ENCODE data around the gene ASPHD2. TPM values are rescaled to one million over a fixed set of nuclear protein-coding genes. Genes with fewer than 3 reads are reported as not detected.

The ASPHD2 gene
- total RNA-seq: 0.82 and 1.1 TPM in 2 replicates

GRCh38 chr22:26428515-26429457 lies at the start of gene ASPHD2:
Gene ASPHD2, plus strand, starts transcription at chr22:26429260. Its CDS starts 4,356 bp downstream, at chr22:26433616.

GRCh38 chr22:26483439-26484359 lies 54.6 kb downstream of the ASPHD2 start, which contains the start of the genes HPS4 and SRRD:
Gene HPS4, minus strand, starts transcription at chr22:26483783. Its CDS starts 2,021 bp downstream, at chr22:26481762.
Gene SRRD, plus strand, starts transcription at chr22:26483877. Its CDS starts 14 bp downstream, at chr22:26483891.

Other genes starting within 250 kb of the ASPHD2 start
- gene HPS4, start 54.5 kb downstream of the ASPHD2 start, total RNA-seq: 8.9 and 18.8 TPM in 2 replicates
- gene SRRD, start 54.6 kb downstream of the ASPHD2 start, total RNA-seq: 10.6 and 15.2 TPM in 2 replicates
- 15.2 and 16.1 TPM in 2 replicates for gene TFIP11, start 83.2 kb downstream of the ASPHD2 start, total RNA-seq
- 15.3 and 19.1 TPM in 2 replicates for gene TPST2, start 160.9 kb downstream of the ASPHD2 start, total RNA-seq
- gene CRYBB1, start 188.8 kb downstream of the ASPHD2 start, total RNA-seq: not detected in 2 replicates
- not detected in 2 replicates for gene CRYBA4, start 192.7 kb downstream of the ASPHD2 start, total RNA-seq
- gene MIAT, start 228.3 kb downstream of the ASPHD2 start, total RNA-seq: 0.12 and 0.17 TPM in 2 replicates